ENCODE results near the gene GCN1. TPM values are rescaled to one million over a fixed set of nuclear protein-coding genes. Genes with fewer than 3 reads are reported as not detected.

The GCN1 gene
- total RNA-seq, 4 donors from 2014 or later, result 39.5 to 117 (median 63.7) TPM

- peaks cover 27 to 55% (median 40%) of the 10 kb centered on the region in 3 donors for H3K4me1 ChIP-seq
- peaks cover 0 to 8% (median 0%) of the 10 kb centered on the region in 3 donors for H3K36me3 ChIP-seq
- intact Hi-C loops (cut with DNase I), result no loop called here
- no peaks in the 10 kb centered on the region for H3K27me3 ChIP-seq
- TF ChIP-seq CTCF (IDR thresholded peaks at IDR 0.05), result no peak
- TF ChIP-seq POLR2A (IDR thresholded peaks at IDR 0.05), result no peak
- 59 to 78% methylated on average over 9 of the region's 9 CpGs for WGBS, 2 donors
- no peak for DNase-seq
- H3K9me3 ChIP-seq, result no peaks in the 10 kb centered on the region
- H3K4me3 ChIP-seq, result no peak overlapping the region
- H3K27ac ChIP-seq, result peak overlapping the region in 3 of 4 donors; percentile 93 to 97 (median 95)
These were observed 75.1 kb downstream of the GCN1 start for GRCh38 chr12:120119271-120119973.

GRCh38 chr12:120118321-120119061 lies 76.0 kb downstream of the GCN1 start:
- Histone ChIP-seq H3K27ac (peak overlapping the region; percentile 93 to 97 (median 96)), H3K4me1 (peaks cover 27 to 60% (median 39%) of the 10 kb centered on the region in 3 donors), H3K9me3 (no peaks in the 10 kb centered on the region), H3K4me3 (peak overlapping the region; percentile 61 to 93 (median 78)), H3K27me3 (no peaks in the 10 kb centered on the region), H3K36me3 (peaks cover 0 to 17% (median 0%) of the 10 kb centered on the region in 3 donors)
- TF ChIP-seq CTCF (IDR thresholded peaks at IDR 0.05) (no peak), POLR2A (IDR thresholded peaks at IDR 0.05) (no peak)
- DNase-seq, result no peak
- intact Hi-C loops (cut with DNase I), result no loop called here
- WGBS, 2 donors, result 36 to 55% methylated on average over 10 to 11 of the region's 11 CpGs

- intact Hi-C loops (cut with DNase I), result no loop called here
- peak overlapping the region; percentile 93 to 97 (median 96) for H3K27ac ChIP-seq
- 13 to 26% methylated on average over 7 of the region's 7 CpGs for WGBS, 2 donors
- H3K4me1 ChIP-seq, result peaks cover 27 to 58% (median 39%) of the 10 kb centered on the region in 3 donors
- H3K4me3 ChIP-seq, result peak overlapping the region; percentile 61 to 93 (median 78)
- H3K36me3 ChIP-seq, result peaks cover 0 to 22% (median 0%) of the 10 kb centered on the region in 3 donors
- no peaks in the 10 kb centered on the region for H3K27me3 ChIP-seq
- TF ChIP-seq POLR2A (IDR thresholded peaks at IDR 0.05) (no peak), CTCF (IDR thresholded peaks at IDR 0.05) (no peak)
- H3K9me3 ChIP-seq, result no peaks in the 10 kb centered on the region
- DNase-seq, result no peak
These were observed 76.6 kb downstream of the GCN1 start for GRCh38 chr12:120117961-120118320.

- DNase-seq, result peak; percentile 73
- H3K4me3 ChIP-seq, result peak overlapping the region; percentile 61 to 93 (median 78)
- peak overlapping the region; percentile 93 to 97 (median 96) for H3K27ac ChIP-seq
- peak in 3 of 4 donors; percentile 81 to 95 (median 95) for TF ChIP-seq POLR2A (IDR thresholded peaks at IDR 0.05)
- peak in 2 of 6 experiments; percentile 3 to 44 for TF ChIP-seq CTCF (IDR thresholded peaks at IDR 0.05)
- 0% methylated on average over 7 of the region's 91 CpGs for WGBS, 2 donors
- H3K27me3 ChIP-seq, result no peaks in the 10 kb centered on the region
- H3K9me3 ChIP-seq, result no peaks in the 10 kb centered on the region
- H3K36me3 ChIP-seq, result peaks cover 0 to 22% (median 0%) of the 10 kb centered on the region in 3 donors
- intact Hi-C loops (cut with DNase I), result no loop called here
- H3K4me1 ChIP-seq, result peaks cover 33 to 65% (median 39%) of the 10 kb centered on the region in 3 donors
These were observed 77.5 kb downstream of the GCN1 start for GRCh38 chr12:120116792-120117651.
